Stimulated activated CD8-positive, alpha-beta memory T cell treated with anti-CD3 and anti-CD28 coated beads, Interleukin-7, amount 100 ng/mL, for 24 hours (primary cell): Measurements from ENCODE around the gene RBM24.

Experiments used
- DNase-seq: peaks from one replicate; pipeline ENCODE4 v3.0.0-alpha.2; 2020; ENCODE audit warnings: low read depth

The RBM24 gene

DNA sequence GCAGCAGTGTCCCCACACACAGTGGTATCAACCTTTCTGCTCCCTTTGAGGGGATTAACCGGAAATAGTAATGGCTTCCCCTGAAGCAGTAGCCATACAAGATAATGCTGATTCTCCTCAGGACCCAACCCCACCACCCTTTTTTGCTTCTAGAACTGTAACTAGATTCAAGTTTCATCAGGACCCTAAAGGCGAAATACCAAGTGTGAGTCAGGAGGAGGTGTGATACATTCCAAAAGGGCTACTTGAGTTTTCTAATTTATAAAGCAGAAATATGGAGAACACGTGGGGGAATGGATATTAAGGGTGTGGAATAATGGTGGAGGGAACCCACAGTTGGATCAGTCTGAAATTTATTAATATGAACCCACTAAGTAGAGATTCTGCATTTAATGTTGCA is 60.7 kb downstream of the RBM24 start:
- no peak for DNase-seq

DNA sequence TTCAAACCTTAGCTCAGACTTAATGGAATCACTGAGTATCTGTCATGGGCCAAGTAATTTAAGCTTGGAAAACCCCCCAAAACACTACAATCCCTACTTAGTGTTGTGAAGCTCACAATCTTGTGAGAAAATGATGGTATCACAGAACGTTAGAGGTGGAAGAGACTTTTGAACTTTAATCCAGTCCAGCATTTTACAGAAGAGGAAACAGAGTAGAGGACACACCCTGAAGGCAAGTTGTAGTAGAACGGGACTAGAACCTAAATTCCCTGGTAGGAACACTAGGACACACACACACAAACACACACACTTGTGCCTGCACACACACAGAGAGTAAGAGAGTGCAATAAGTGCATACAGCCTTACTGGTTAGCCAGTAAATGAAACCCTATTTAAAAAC is 62.1 kb downstream of the RBM24 start:
- no peak for DNase-seq
